HepG2 (cell line): ENCODE measurements around the gene ANAPC5. TPM values are rescaled to one million over a fixed set of nuclear protein-coding genes. Genes with fewer than 3 reads are reported as not detected.
A peak's percentile ranks its signal among the peaks of the same experiment; 100 is the strongest.

Source experiments
- ARNT2 ChIP-seq: sonication (generic); formaldehyde crosslinking; IDR thresholded peaks from 2 replicates; pipeline ENCODE4 v1.8.0; 2022; ENCODE audit warnings: mild to moderate bottlenecking, low read depth, missing genetic modification reagents, moderate library complexity
- ASH2L ChIP-seq: fragments of 300-600, 200-600 bp; sonication (generic); IDR thresholded peaks from 2 replicates; pipeline ENCODE4 v1.7.0; 2017; ENCODE audit warnings: low read depth, mild to moderate bottlenecking, moderate library complexity, mixed read lengths, low read length; ENCODE audit not compliant: insufficient read length
- ATF7 ChIP-seq, 2 experiments: fragments of 450-650 bp in 1 of 2; sonication (generic) in 1 of 2; formaldehyde crosslinking in 1 of 2; IDR thresholded peaks; 2 replicates each; pipeline versions ENCODE4 v1.4.0 to v1.6.1; 2016 to 2020; ENCODE audit warnings: antibody characterized with exemption in 1 of 2, mild to moderate bottlenecking in 1 of 2, missing genetic modification reagents in 1 of 2
- HMGXB4 ChIP-seq, 2 experiments: sonication (generic) in 1 of 2; formaldehyde crosslinking in 1 of 2; IDR thresholded peaks; 2 replicates each; pipeline versions ENCODE4 v1.4.0 to v1.6.1; 2018 to 2020; ENCODE audit warnings: missing genetic modification reagents in 2 of 2, borderline replicate concordance in 1 of 2, low read depth in 1 of 2, mild to moderate bottlenecking in 1 of 2, missing biosample characterization in 1 of 2
- KAT8 ChIP-seq: IDR thresholded peaks from 2 replicates; pipeline ENCODE4 v1.6.1; 2016; ENCODE audit warnings: missing genetic modification reagents, missing compliant biosample characterization
- MAZ ChIP-seq, 2 experiments: sonication (generic) in 1 of 2; formaldehyde crosslinking in 1 of 2; IDR thresholded peaks; 2 replicates each; pipeline versions ENCODE4 v1.5.0 to v1.6.1; 2012 to 2020; ENCODE audit warnings: low read depth in 2 of 2, mild to moderate bottlenecking in 2 of 2, borderline replicate concordance in 1 of 2, improper control_type of control experiment in 1 of 2, low read length in 1 of 2, missing genetic modification reagents in 1 of 2, moderate library complexity in 1 of 2
- MEIS2 ChIP-seq: sonication (generic); formaldehyde crosslinking; IDR thresholded peaks from 2 replicates; pipeline ENCODE4 v1.9.0; 2021; ENCODE audit warnings: mild to moderate bottlenecking, missing genetic modification reagents
- NFYC ChIP-seq: IDR thresholded peaks from 2 replicates; pipeline ENCODE4 v1.6.1; 2016; ENCODE audit warnings: missing genetic modification reagents, missing compliant biosample characterization
- RBFOX2 ChIP-seq: fragments of 200-400 bp; formaldehyde crosslinking; IDR thresholded peaks from 2 replicates; pipeline ENCODE4 v1.6.1; 2017; ENCODE audit warnings: low read depth, mild to moderate bottlenecking, low read length
- SUZ12 ChIP-seq: fragments of 150-350 bp; IDR thresholded peaks from 2 replicates; pipeline ENCODE4 v1.6.1; 2014; ENCODE audit warnings: low read depth, low read length
- ZFP91 ChIP-seq: sonication (generic); formaldehyde crosslinking; IDR thresholded peaks from 2 replicates; pipeline ENCODE4 v1.9.0; 2022; ENCODE audit warnings: missing genetic modification reagents, mild to moderate bottlenecking, borderline replicate concordance
- ZHX2 ChIP-seq, 2 experiments: sonication (generic) in 1 of 2; formaldehyde crosslinking in 1 of 2; IDR thresholded peaks; 2 replicates each; pipeline versions ENCODE4 v1.6.1 to v1.9.0; 2014 to 2022; ENCODE audit warnings: antibody characterized with exemption in 1 of 2, borderline replicate concordance in 1 of 2, inconsistent platforms in 1 of 2, low read depth in 1 of 2, missing genetic modification reagents in 1 of 2
- ZNF512 ChIP-seq: sonication (generic); formaldehyde crosslinking; IDR thresholded peaks from 2 replicates; pipeline ENCODE4 v1.4.0; 2020; ENCODE audit warnings: mild to moderate bottlenecking, missing genetic modification reagents
- ZNF891 ChIP-seq: sonication (generic); formaldehyde crosslinking; IDR thresholded peaks from 2 replicates; pipeline ENCODE4 v1.5.0; 2020; ENCODE audit warnings: mild to moderate bottlenecking, missing genetic modification reagents
- polyA plus RNA-seq, 8 experiments: library from polyadenylated mRNA; depleted of rRNA in 3 of 8; stranded (reverse) in 7 of 8; unstranded in 1 of 8; fragments of >200 nt; fragmentation: Illumina TruSeq in 4 of 8; extraction: Trizol in 4 of 8; gene quantifications; 2 replicates each; pipeline versions ENCODE4 v1.2.1 to v1.2.3, GENCODE V29; 2011 to 2016; ENCODE audit warnings: low read depth in 4 of 8, missing spikeins in 1 of 8, mixed read lengths in 1 of 8; ENCODE audit not compliant: insufficient read depth in 1 of 8
- total RNA-seq, 5 experiments: library from RNA; depleted of rRNA; stranded (reverse); fragments of >200 nt; fragmentation: Illumina TruSeq; extraction: Trizol; gene quantifications; 2 replicates each; pipeline ENCODE4 v1.2.3, GENCODE V29; 2016; ENCODE audit warnings: low read depth in 1 of 5

Gene ANAPC5
- total and polyA plus RNA-seq, 2 of the 13 experiments (the other 11 are each of a cell fraction or from before 2014, with no cell fraction given): 146 to 161 TPM

GRCh38 chr12:121351820-121352681 is at the start of gene ANAPC5 (continued):
- TF ChIP-seq KAT8: peak; percentile 97
- peak; percentile 88; the same call in 1 of the 2 replicates for TF ChIP-seq MAZ (IDR thresholded peaks at IDR 0.05; ENCODE audit: borderline replicate concordance, low read depth, low read length)
- TF ChIP-seq MAZ (CRISPR knock-in tag; IDR thresholded peaks at IDR 0.05; ENCODE audit: low read depth): peak; percentile 61; the same call in 1 of the 2 replicates
- TF ChIP-seq ZHX2 (IDR thresholded peaks at IDR 0.05; ENCODE audit: low read depth): peak; percentile 83; the same call in 1 of the 2 replicates
- TF ChIP-seq ZHX2 (CRISPR knock-in tag; IDR thresholded peaks at IDR 0.05; ENCODE audit: borderline replicate concordance): no peak
- no peak for TF ChIP-seq ATF7 (IDR thresholded peaks at IDR 0.05)
- 0 out of 2 replicates have a peak, but pooled peaks have one; percentile 20 for TF ChIP-seq ATF7 (CRISPR knock-in tag; IDR thresholded peaks at IDR 0.05)
- TF ChIP-seq ZFP91 (CRISPR knock-in tag): peak; percentile 88; the same call in 1 of the 2 replicates
- 0 out of 2 replicates have a peak, but pooled peaks have one; percentile 46 for TF ChIP-seq ZNF512
- peak; percentile 38; the same call in 1 of the 2 replicates for TF ChIP-seq ARNT2 (CRISPR knock-in tag)
- TF ChIP-seq MEIS2 (CRISPR knock-in tag): peak; percentile 57; the same call in 1 of the 2 replicates
- TF ChIP-seq NFYC (CRISPR knock-in tag): peak; percentile 98
- peak; percentile 86 for TF ChIP-seq RBFOX2
- peak; percentile 98 for TF ChIP-seq ASH2L
- TF ChIP-seq SUZ12: no peak
- TF ChIP-seq HMGXB4 (CRISPR knock-in tag; IDR thresholded peaks at IDR 0.05; ENCODE audit: borderline replicate concordance in 1 of 2, low read depth in 1 of 2): peak; percentile 85 to 87
- peak; percentile 55 for TF ChIP-seq ZNF891 (CRISPR knock-in tag)
